SJCRH30 (cell line): ENCODE measurements around the gene PCDHA13. TPM values are rescaled to one million over a fixed set of nuclear protein-coding genes. Genes with fewer than 3 reads are reported as not detected.

Experiments
- DNase-seq, 2 experiments: peaks; one replicate each; pipeline ENCODE4 v3.0.0-alpha.2; 2015 to 2020
- H3K27ac ChIP-seq: fragments of 250-450 bp; sonication (Bioruptor Pico); 2 replicates; pipeline ENCODE4 v1.5.1; 2020; ENCODE audit warnings: mild to moderate bottlenecking, moderate library complexity
- H3K27me3 ChIP-seq: fragments of 250-450 bp; sonication (Bioruptor Pico); 2 replicates; pipeline ENCODE4 v1.5.1; 2020; ENCODE audit warnings: mild to moderate bottlenecking, moderate library complexity
- H3K36me3 ChIP-seq: fragments of 250-450 bp; sonication (Bioruptor Pico); 2 replicates; pipeline ENCODE4 v1.5.1; 2020; ENCODE audit warnings: mild to moderate bottlenecking, moderate library complexity
- H3K4me1 ChIP-seq: fragments of 250-450 bp; sonication (Bioruptor Pico); 2 replicates; pipeline ENCODE4 v1.5.1; 2020; ENCODE audit warnings: mild to moderate bottlenecking, moderate library complexity
- H3K4me3 ChIP-seq: fragments of 250-450 bp; sonication (Bioruptor Pico); 2 replicates; pipeline ENCODE4 v1.5.1; 2020; ENCODE audit warnings: mild to moderate bottlenecking, moderate library complexity
- H3K9me3 ChIP-seq: fragments of 250-450 bp; sonication (Bioruptor Pico); replicated peaks from 2 replicates; pipeline ENCODE4 v1.5.1; 2020; ENCODE audit warnings: mild to moderate bottlenecking, moderate library complexity
- total RNA-seq: library from RNA; depleted of rRNA; stranded (reverse); fragments of >200 nt; shearing (Covaris generic); gene quantifications from 2 replicates; pipeline ENCODE4 v1.2.3, GENCODE V29; 2014; rRNA removed

Gene PCDHA13
- total RNA-seq, 1 experiment from 2014 or later, result not detected

DNA sequence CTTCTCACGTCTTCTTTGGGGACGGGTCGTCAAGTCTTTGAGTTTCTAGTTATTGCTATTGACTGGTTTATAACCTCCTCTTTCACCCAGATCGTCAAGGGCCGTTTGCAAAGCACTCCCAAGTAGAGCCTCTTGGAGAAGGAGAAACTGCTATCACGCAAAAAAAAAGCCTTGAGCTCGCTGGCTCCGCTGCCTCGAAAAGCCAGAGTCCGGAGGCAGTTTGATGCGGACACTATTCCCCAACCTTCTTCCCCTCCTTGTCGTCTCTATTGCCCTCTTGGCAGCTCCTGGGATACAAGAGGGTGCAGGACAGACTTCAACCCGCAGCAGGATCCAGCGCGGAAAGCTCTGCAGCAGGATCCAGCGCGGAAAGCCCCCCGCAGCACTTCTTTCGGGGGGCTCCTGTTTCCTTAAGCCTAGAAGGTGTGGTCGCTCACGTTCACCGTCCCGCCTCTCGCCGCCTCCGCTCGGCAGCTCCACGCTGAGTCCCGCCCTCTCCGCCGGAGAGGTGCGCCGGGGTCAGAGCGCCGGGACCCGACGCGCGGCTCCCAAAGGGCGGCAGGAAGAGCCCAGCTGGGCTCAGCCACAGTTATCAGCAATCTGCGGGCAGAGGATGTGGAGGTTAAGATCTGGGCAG is 44.0 kb downstream of the PCDHA13 start, which contains the start of gene PCDHAC1:
Gene PCDHAC1 (plus strand): TSS at position 494 of the 637 bp plus-strand sequence. CDS start 594 bp downstream, outside the sequence.
- Histone ChIP-seq H3K36me3 (no peaks in the 10 kb centered on the region), H3K27me3 (no peaks in the 10 kb centered on the region), H3K9me3 (no peaks in the 10 kb centered on the region), H3K4me1 (no peaks in the 10 kb centered on the region), H3K4me3 (no peak within 1 kb of the TSS), H3K27ac (no peak within 1 kb of the TSS)
- DNase-seq, result no peak

GRCh38 chr5:140926443-140927227 is 44.7 kb downstream of the PCDHA13 start:
- Histone ChIP-seq H3K4me3 (no peak overlapping the region), H3K27ac (no peak overlapping the region), H3K36me3 (no peaks in the 10 kb centered on the region), H3K4me1 (no peaks in the 10 kb centered on the region), H3K27me3 (no peaks in the 10 kb centered on the region), H3K9me3 (no peaks in the 10 kb centered on the region)
- no peak for DNase-seq

DNA sequence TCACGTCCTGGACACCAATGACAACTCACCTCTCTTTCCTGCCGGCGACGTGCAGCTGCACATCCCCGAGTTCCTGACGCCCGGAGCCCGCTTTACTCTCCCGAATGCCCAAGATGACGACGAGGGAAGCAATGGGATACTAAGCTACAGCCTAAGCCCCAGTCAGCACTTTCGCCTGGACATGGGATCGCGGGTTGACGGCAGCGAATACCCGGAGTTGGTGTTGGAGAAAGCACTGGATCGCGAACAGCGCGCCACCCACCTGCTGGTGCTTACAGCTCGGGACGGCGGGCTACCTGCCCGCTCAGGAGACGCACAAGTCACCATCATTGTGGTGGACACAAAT is 45.3 kb downstream of the PCDHA13 start:
- Histone ChIP-seq H3K4me1 (no peaks in the 10 kb centered on the region), H3K9me3 (no peaks in the 10 kb centered on the region), H3K36me3 (no peaks in the 10 kb centered on the region), H3K4me3 (no peak overlapping the region), H3K27me3 (no peaks in the 10 kb centered on the region), H3K27ac (no peak overlapping the region)
- no peak for DNase-seq

Other genes with a start within 250 kb of the PCDHA13 start
- gene CD14, start 248.9 kb upstream of the PCDHA13 start, total RNA-seq, result 0.18 and 0.38 TPM in 2 replicates
- 11.1 and 11.3 TPM in 2 replicates for gene TMCO6, start 242.7 kb upstream of the PCDHA13 start, total RNA-seq
- gene NDUFA2, start 234.5 kb upstream of the PCDHA13 start, total RNA-seq, result 86.0 and 106 TPM in 2 replicates
- 94.5 and 100 TPM in 2 replicates for gene IK, start 234.3 kb upstream of the PCDHA13 start, total RNA-seq
- 15.5 and 17.9 TPM in 2 replicates for gene WDR55, start 217.2 kb upstream of the PCDHA13 start, total RNA-seq
- 0.41 and 1.8 TPM in 2 replicates for gene DND1, start 208.5 kb upstream of the PCDHA13 start, total RNA-seq
- 75.2 and 82.0 TPM in 2 replicates for gene HARS1, start 190.8 kb upstream of the PCDHA13 start, total RNA-seq
- 27.1 TPM in 2 replicates for gene HARS2, start 190.7 kb upstream of the PCDHA13 start, total RNA-seq
- gene ZMAT2, start 181.7 kb upstream of the PCDHA13 start, total RNA-seq, result 62.4 and 67.9 TPM in 2 replicates
- gene PCDHA1, start 96.0 kb upstream of the PCDHA13 start, total RNA-seq, result not detected in 2 replicates
- not detected in 2 replicates for gene PCDHA2, start 87.3 kb upstream of the PCDHA13 start, total RNA-seq
- 0.02 TPM in 1 of 2 replicates, not detected in the other for gene PCDHA3, start 81.1 kb upstream of the PCDHA13 start, total RNA-seq
- gene PCDHA4, start 75.1 kb upstream of the PCDHA13 start, total RNA-seq, result not detected in 2 replicates
- 0.08 and 0.18 TPM in 2 replicates for gene PCDHA5, start 60.5 kb upstream of the PCDHA13 start, total RNA-seq
- 0.10 TPM in 1 of 2 replicates, not detected in the other for gene PCDHA6, start 54.2 kb upstream of the PCDHA13 start, total RNA-seq
- not detected in 2 replicates for gene PCDHA7, start 47.9 kb upstream of the PCDHA13 start, total RNA-seq
- 0.05 and 0.08 TPM in 2 replicates for gene PCDHA8, start 40.9 kb upstream of the PCDHA13 start, total RNA-seq
- 0.02 TPM in 1 of 2 replicates, not detected in the other for gene PCDHA9, start 33.7 kb upstream of the PCDHA13 start, total RNA-seq
- gene PCDHA10, start 26.2 kb upstream of the PCDHA13 start, total RNA-seq, result 0.05 and 0.16 TPM in 2 replicates
- gene PCDHA11, start 13.2 kb upstream of the PCDHA13 start, total RNA-seq, result not detected in 2 replicates
- not detected in 2 replicates for gene PCDHA12, start 6.8 kb upstream of the PCDHA13 start, total RNA-seq
- gene PCDHAC1, start 44.2 kb downstream of the PCDHA13 start, total RNA-seq, result not detected in 2 replicates
- 0.08 TPM in 1 of 2 replicates, not detected in the other for gene PCDHAC2, start 84.4 kb downstream of the PCDHA13 start, total RNA-seq
- not detected in 2 replicates for gene PCDHB1, start 169.2 kb downstream of the PCDHA13 start, total RNA-seq
- gene PCDHB2, start 212.5 kb downstream of the PCDHA13 start, total RNA-seq, result 24.4 and 24.6 TPM in 2 replicates
- gene PCDHB3, start 218.3 kb downstream of the PCDHA13 start, total RNA-seq, result 1.3 and 1.6 TPM in 2 replicates
- gene PCDHB4, start 239.7 kb downstream of the PCDHA13 start, total RNA-seq, result 0.25 and 0.42 TPM in 2 replicates